Mononuclear cell (primary cell): ENCODE data around the gene CD69. TPM values are rescaled to one million over a fixed set of nuclear protein-coding genes. Genes with fewer than 3 reads are reported as not detected.

Experiments used
- H3K27me3 ChIP-seq: 2 replicates; pipeline ENCODE4 v1.6.0; 2011; ENCODE audit warnings: low read length, control low read depth; ENCODE audit not compliant: insufficient read depth
- H3K4me1 ChIP-seq: 2 replicates; pipeline ENCODE4 v1.5.1; 2011; ENCODE audit warnings: mild to moderate bottlenecking, low read length, control low read depth; ENCODE audit not compliant: insufficient read depth
- H3K4me3 ChIP-seq: 2 replicates; pipeline ENCODE4 v1.5.1; 2011; ENCODE audit warnings: mild to moderate bottlenecking, low read length, moderate library complexity
- H3K9me3 ChIP-seq: 2 replicates; pipeline ENCODE4 v1.5.1; 2011; ENCODE audit warnings: low read depth, mild to moderate bottlenecking, control low read depth, low read length
- total RNA-seq: library from RNA; depleted of rRNA; stranded (reverse); fragments of >200 nt; gene quantifications from one replicate; pipeline ENCODE4 v1.2.3, GENCODE V29; 2012

The CD69 gene
- total RNA-seq, 1 donor, result 2,627 TPM

DNA sequence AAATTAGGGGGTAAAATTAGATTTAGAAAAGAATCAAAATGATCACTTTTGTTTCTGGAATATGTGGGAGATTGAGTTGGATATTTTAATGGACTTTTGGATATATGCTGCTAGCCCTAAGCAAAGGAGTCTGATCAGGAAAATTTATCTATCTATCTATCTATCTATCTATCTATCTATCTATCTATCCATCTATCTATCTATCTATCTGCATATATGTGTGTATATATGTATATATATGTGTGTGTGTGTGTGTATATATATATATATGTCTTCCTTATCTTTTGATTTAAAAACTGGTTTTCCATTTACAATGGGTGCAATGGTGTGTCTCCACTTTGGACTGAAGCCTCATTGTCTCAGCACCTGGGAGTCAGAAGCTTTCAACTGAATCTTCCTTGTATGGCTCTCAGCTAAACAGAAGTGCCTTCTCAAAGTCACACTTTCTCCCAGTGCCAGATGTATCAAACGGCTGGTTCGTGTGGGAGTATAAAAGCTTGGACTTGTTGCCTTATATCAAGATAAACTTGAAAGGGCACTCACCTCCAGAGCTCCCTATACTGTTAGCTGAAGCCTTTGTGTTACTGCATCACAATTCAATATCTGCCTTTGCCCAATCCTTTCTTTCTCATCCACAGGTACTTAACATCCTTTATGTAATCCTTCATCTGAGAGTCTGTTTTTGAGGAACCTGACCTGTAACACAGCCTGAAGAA is 31.6 kb upstream of the CD69 start:
- Histone ChIP-seq H3K4me3 (no peak overlapping the region), H3K9me3 (no peaks in the 10 kb centered on the region), H3K27me3 (no peaks in the 10 kb centered on the region), H3K4me1 (peaks cover 21% of the 10 kb centered on the region)

DNA sequence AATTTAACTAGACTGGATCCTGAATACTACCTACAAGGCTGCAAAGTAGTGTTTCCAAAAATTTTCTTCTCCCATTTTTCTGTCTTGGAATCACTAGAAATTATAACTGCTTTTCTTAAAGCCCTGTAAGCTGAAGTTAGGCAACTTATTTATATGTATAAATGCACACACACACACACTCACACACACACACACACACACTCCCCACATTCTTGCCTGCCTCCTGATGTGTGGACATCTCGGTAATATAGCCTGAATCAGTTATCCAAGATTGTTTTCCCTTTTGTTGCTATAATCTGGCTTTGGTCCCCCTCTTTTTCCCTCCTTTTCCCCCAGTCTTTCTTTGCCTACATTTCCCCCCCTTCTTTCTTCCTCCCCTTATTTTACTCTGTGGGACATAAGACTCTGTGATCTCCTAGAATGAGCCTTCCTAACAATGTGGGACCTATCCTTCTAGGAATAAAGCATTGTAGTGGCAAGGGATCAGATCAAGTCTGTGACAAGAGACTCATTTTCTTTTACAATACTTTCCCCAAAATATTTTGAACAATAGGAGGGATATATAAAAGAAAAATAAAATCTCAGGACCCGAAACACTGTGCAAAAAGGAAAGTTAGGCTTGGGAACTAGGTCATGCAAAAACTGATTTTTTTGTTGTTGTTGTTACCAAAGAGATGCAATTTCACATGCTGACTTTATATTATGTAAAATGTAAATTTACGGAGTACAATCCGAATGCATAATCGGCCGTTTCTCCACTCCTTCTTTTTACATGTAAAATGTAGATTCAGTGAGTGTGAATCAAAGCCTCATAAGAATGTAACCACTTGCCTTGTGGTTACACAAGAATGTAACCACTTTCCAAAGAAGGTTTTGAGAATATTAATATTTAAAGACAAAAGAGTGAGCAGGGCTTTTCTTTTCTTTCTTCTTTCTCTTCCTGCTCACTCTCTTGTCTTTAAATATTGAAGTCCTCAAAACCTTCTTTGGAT is 26.3 kb upstream of the CD69 start:
- H3K9me3 ChIP-seq, result no peaks in the 10 kb centered on the region
- no peaks in the 10 kb centered on the region for H3K4me1 ChIP-seq
- H3K4me3 ChIP-seq, result no peak overlapping the region

DNA sequence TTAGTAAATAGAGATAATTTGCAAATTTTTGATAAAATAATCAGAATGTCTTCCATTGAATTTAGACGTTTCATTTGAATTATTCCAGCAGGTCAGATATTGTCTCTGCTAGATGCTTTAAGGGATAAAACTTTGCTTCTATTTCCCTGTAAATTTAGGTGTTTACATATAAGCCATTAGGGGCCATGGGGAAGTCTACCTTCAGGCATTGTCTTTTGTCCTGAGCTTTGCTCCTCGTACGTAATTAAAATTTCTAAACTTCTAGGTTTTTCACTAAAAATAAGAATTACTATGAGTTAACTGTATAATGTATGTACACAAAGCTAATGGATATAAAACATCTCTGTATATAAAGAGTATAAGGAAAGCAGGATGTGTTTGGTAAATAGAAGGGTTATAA is 24.1 kb upstream of the CD69 start:
- no peaks in the 10 kb centered on the region for H3K4me1 ChIP-seq
- H3K4me3 ChIP-seq, result no peak overlapping the region
- H3K9me3 ChIP-seq, result no peaks in the 10 kb centered on the region
- H3K27me3 ChIP-seq, result no peaks in the 10 kb centered on the region

More for the DNA sequence above, 26.3 kb upstream of the CD69 start:
- no peaks in the 10 kb centered on the region for H3K27me3 ChIP-seq

DNA sequence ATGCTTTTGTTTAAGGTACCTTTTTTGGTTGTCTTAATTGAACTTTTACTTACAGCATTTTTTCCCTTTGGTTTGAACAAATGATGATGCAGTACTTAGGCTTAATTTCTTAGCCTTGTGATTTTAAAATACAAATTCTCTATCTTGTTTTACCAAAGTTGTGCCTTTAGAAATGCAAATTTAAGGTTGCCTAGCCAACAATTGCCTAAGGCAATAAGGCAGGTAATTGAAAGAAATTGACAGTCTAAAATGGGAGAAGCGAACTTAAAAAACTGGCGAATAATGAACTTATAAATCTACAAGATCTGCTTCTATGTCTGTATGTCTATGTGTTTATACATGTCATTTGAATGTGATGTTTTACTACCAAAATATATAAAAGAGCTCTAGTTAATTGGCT is 23.6 kb upstream of the CD69 start:
- Histone ChIP-seq H3K4me3 (no peak overlapping the region), H3K9me3 (no peaks in the 10 kb centered on the region), H3K4me1 (no peaks in the 10 kb centered on the region), H3K27me3 (no peaks in the 10 kb centered on the region)

DNA sequence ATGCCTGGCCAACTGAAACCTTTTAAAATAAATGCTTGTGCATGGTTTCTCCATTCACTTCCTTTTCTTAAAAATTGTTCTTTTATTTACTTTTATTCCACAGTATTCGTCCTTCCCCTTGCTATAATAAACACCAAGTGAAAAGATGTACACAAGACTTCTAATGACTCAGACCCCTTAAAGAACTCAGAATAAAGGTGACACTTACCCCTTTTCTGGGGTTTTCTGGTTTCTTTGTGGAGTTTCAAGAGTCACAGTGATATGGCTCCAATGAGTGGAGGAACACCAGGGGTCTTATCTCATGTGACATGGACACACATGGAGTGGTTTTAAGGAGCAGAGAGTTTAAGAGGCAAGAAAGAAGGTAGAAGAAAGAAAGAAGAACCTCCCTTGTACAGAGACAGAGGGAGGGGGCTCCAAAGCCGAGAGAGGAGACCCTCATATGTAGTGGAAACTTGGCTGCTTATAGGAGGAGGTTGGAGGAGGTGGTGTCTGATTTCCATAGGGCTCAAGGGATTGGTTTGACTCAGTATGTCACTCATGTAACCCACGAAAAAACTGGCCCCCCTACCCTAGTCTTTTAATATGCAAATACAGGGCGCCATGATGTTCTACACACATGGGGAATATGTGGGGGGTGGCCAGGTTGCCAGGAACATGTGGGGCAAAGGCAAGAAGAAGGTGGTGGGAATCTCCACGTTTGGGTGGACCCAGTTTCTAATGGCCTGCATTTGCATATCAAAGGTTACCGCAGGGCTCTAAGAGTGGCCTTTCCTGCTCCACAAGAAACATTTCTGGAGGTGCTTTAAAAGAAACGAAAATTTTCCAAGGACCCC is 22.1 kb upstream of the CD69 start:
- Histone ChIP-seq H3K4me1 (no peaks in the 10 kb centered on the region), H3K27me3 (no peaks in the 10 kb centered on the region), H3K9me3 (no peaks in the 10 kb centered on the region), H3K4me3 (no peak overlapping the region)

DNA sequence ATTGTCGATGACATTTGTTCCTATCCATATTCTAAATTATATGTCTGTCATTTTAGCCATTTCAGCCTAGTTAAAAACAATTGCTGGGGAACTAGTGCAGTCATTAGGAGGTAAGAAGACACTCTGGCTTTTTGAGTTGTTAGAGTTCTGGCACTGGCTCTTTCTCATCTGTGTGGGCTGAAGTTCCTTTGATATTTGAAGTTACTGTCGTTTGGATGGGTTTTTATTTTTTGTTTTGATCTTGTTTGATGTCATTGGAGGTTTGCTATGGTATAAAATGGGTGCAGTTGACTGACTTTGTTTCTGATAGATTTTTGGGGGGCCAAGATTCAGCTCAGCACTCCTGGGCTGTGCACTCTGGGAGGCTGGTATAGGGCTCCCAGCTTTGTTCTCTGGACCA is 20.7 kb upstream of the CD69 start:
- Histone ChIP-seq H3K27me3 (no peaks in the 10 kb centered on the region), H3K9me3 (no peaks in the 10 kb centered on the region), H3K4me1 (peaks cover 1% of the 10 kb centered on the region), H3K4me3 (no peak overlapping the region)

DNA sequence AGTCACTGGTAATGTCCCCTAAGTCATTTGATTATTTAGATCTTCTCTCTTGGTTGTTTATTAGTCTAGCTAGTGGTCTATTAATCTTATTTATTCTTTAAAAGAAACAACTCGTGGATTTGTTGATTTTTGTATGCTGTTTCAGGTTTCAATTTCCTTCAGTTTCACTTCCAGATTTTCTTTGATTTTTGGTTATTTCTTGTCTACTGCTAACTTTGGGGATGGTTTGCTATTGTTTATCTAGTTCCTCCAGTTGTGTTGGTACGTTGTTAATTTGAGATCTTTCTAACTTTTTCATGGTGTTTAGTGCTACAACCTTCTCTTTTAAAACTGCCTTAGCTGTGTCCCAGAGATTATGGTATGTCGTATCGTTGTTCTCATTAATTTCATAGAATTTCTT is 18.5 kb upstream of the CD69 start:
- Histone ChIP-seq H3K4me3 (no peak overlapping the region), H3K9me3 (no peaks in the 10 kb centered on the region), H3K4me1 (peaks cover 15% of the 10 kb centered on the region), H3K27me3 (no peaks in the 10 kb centered on the region)

DNA sequence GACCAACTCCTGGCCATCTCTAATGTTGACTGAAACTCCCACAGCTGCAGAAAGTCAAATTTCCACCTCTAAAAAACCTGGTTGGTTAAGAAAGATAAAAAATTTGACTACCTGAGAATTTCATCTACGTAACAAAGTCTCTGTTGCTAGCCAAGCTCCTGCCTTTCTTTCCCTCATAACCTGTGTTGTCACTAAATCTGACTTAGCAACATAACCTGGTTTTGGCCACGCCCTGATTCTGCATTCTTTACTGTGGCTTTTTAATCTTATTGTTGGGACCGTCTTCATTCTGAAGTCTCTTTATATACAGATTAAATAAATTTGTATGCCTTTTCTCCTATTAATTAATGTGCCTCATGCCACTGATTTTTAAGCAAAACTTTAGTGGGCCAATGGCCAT is 16.1 kb upstream of the CD69 start:
- Histone ChIP-seq H3K27me3 (no peaks in the 10 kb centered on the region), H3K4me3 (no peak overlapping the region), H3K9me3 (no peaks in the 10 kb centered on the region), H3K4me1 (peaks cover 16% of the 10 kb centered on the region)

DNA sequence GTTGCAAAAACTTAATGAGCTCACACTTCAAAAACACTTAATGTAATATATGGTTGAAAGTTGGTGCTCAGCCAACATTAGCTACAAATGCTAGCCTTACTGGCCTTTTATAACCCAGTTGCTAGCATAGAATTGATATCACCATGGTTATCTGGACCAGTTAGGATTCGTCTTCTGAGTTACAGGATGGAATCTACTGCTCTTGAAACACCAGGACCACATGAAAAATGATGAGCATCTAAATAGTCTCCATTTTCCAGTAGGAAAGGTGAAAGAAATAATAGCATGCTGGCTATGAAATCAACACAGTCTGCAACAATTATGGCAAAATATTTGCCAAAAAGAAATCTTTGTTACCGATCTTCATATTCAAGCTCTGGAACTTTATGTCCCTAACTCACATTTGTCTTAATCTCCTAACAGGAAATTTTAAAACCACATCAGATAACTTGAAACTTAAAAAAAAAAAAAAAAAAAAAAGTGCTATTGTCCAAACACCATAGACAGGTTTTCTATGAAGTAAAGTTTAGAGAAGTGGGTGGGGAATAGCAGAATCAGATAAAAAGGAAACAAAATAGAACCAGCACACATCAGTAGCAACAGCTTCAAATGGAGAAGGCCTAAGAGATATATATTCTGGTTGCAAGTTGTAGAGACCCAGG is 12.6 kb upstream of the CD69 start:
- no peak overlapping the region for H3K4me3 ChIP-seq
- H3K4me1 ChIP-seq, result peaks cover 16% of the 10 kb centered on the region
- no peaks in the 10 kb centered on the region for H3K27me3 ChIP-seq
- H3K9me3 ChIP-seq, result no peaks in the 10 kb centered on the region

DNA sequence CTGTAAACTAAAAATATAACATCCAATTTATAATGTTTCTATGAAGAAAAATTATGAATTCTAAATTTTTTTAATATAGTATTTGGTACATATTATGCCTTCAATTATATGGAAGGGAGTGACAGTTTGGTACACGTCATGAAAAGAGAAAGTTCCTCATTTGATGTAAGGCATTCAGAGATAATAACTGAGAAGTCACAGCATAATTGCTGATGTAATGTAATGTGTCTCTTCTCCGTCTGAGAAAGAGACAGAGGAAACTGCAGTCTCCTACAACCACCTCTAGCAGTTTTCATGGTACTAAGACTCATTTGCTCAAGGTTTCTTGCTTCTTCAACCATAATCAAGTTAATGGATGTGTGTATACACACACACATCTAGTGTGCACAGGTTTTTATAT is 2.3 kb upstream of the CD69 start:
- peaks cover 37% of the 10 kb centered on the region for H3K4me1 ChIP-seq
- H3K27me3 ChIP-seq, result no peaks in the 10 kb centered on the region
- no peak overlapping the region for H3K4me3 ChIP-seq
- H3K9me3 ChIP-seq, result no peaks in the 10 kb centered on the region

DNA sequence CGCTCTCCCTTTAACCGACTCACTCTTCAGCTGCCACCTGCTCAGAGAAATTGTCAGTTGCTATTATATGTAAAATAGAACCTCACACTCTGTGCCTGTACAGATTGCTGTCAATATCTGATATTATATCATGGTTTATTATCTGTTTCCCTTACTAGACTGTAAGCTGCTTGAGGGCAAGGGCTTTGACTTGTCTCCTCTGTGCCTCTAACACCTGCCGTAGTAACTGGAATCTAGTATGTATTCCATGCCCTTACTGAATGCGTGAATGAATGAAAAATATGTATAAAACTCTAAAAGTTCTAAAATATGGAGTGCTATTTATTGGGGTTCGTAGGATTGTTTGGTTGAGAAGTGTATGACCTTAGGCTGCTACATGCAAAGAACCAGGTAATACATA is 1.7 kb upstream of the CD69 start:
- Histone ChIP-seq H3K4me3 (no peak overlapping the region), H3K27me3 (no peaks in the 10 kb centered on the region), H3K9me3 (no peaks in the 10 kb centered on the region), H3K4me1 (peaks cover 37% of the 10 kb centered on the region)

DNA sequence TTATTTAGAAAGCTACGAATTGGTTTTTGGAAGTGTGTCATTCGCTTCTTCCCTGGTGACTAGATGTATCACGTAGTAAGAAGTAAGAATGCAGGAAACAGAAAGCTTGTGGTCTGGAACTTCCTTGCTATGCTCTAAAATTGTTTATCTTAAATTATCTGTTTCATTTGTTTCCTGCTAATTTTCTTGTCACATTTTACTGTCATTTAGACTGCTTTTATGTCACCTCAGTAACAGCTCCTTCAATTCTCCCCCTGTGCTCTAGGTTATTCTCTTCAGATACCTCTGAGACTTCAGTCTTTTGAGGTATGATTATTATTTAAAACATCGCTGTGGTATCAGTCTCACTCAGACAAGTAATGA is 699 bp upstream of the CD69 start:
- no peaks in the 10 kb centered on the region for H3K9me3 ChIP-seq
- H3K4me1 ChIP-seq, result peaks cover 40% of the 10 kb centered on the region
- H3K4me3 ChIP-seq, result peak overlapping the region; percentile 46
- H3K27me3 ChIP-seq, result no peaks in the 10 kb centered on the region

DNA sequence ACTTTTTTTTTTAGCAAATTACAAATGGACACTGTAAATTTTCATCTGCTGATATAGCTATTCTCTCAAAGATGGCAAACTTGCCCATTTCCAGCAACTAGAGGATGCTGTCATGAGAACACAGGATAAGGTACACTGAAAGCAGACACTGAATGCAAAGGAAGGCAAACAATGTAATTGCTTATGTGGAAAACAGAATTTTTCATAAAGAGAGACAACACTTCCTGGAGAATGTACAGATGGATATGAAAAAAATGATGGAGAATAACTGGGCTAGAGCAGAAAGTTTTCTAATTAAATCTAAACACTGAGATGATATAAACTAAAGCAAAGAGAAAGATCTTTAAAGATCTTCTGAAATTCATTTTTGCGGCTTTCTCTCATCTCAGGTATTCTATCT is 581 bp downstream of the CD69 start:
- H3K4me1 ChIP-seq, result peaks cover 42% of the 10 kb centered on the region
- H3K27me3 ChIP-seq, result no peaks in the 10 kb centered on the region
- no peaks in the 10 kb centered on the region for H3K9me3 ChIP-seq
- peak overlapping the region; percentile 46 for H3K4me3 ChIP-seq

DNA sequence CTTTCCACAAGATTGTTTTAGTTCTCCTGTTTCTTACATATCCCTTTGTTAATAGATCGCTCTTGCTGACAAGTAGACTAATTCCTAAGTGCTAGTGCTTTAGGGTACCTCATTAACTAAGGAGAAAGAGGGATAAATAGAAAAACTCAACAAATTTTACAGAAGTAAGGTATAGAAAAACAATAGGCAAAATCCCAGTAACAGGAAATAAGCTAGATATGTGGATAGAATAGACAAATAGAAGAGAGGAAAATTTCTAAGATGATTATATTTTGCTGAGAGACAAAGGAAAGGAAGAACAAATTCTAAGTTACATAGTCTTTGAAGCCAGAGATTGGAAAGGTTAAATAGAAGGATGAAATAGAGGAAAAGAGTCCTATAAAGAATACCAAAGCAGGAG is 1.0 kb downstream of the CD69 start:
- no peaks in the 10 kb centered on the region for H3K27me3 ChIP-seq
- peaks cover 39% of the 10 kb centered on the region for H3K4me1 ChIP-seq
- H3K4me3 ChIP-seq, result peak overlapping the region; percentile 46
- no peaks in the 10 kb centered on the region for H3K9me3 ChIP-seq
